ENCODE results near the gene PLOD3. TPM values are rescaled to one million over a fixed set of nuclear protein-coding genes. Genes with fewer than 3 reads are reported as not detected.

Gene PLOD3
- total RNA-seq, 1 experiment from 2014 or later, result 48.3 TPM

DNA sequence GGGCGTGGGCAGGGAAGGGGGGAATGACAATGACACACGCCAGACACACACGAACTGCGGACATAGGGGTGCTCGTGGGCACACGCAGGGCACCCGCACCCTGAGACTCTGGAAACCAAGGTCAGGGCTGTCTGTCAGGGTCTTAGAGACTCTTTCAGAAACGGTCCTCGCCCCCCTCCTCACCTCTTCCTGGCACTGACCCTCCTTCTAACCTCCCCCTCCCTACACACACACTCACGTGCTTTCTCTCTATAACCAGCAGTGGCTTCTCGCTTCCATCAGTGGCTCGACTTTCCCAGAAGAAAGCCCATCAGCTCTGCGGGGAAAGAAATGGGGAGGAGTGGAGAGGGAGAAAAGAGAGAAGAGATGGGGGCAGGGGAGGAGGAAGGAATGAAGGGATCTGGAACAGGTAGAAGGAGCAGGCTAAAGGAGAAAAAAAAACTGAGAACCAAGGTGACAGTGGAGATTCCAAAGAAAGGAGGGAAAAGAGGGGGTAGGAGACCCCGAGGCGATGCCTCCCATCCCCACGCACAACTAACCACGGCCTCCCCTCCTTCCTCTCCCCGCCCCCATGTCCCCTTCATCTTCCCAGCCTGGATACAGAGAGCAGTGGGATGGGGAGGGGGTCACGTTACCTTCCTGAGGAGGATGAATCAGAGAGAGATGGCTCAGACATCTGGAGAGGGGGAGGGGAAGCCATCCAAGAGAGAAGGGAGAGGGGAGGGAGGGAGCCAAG, 50.3 kb downstream of the PLOD3 start (continued):
- TF ChIP-seq, protein P1, sequence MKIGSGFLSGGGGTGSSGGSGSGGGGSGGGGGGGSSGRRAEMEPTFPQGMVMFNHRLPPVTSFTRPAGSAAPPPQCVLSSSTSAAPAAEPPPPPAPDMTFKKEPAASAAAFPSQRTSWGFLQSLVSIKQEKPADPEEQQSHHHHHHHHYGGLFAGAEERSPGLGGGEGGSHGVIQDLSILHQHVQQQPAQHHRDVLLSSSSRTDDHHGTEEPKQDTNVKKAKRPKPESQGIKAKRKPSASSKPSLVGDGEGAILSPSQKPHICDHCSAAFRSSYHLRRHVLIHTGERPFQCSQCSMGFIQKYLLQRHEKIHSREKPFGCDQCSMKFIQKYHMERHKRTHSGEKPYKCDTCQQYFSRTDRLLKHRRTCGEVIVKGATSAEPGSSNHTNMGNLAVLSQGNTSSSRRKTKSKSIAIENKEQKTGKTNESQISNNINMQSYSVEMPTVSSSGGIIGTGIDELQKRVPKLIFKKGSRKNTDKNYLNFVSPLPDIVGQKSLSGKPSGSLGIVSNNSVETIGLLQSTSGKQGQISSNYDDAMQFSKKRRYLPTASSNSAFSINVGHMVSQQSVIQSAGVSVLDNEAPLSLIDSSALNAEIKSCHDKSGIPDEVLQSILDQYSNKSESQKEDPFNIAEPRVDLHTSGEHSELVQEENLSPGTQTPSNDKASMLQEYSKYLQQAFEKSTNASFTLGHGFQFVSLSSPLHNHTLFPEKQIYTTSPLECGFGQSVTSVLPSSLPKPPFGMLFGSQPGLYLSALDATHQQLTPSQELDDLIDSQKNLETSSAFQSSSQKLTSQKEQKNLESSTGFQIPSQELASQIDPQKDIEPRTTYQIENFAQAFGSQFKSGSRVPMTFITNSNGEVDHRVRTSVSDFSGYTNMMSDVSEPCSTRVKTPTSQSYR (CRISPR knock-in tag; IDR thresholded peaks at IDR 0.05), result peak; percentile 91
- TF ChIP-seq RORB (CRISPR knock-in tag; IDR thresholded peaks at IDR 0.05) (no peak), SP1 (CRISPR knock-in tag; conservative IDR thresholded peaks at IDR 0.05) (no peak; the same call in 1 of the 2 replicates), ETV6 (CRISPR knock-in tag; IDR thresholded peaks at IDR 0.05) (no peak), ZNF423 (CRISPR knock-in tag; IDR thresholded peaks at IDR 0.05) (no peak)
- TF ChIP-seq, protein P2, sequence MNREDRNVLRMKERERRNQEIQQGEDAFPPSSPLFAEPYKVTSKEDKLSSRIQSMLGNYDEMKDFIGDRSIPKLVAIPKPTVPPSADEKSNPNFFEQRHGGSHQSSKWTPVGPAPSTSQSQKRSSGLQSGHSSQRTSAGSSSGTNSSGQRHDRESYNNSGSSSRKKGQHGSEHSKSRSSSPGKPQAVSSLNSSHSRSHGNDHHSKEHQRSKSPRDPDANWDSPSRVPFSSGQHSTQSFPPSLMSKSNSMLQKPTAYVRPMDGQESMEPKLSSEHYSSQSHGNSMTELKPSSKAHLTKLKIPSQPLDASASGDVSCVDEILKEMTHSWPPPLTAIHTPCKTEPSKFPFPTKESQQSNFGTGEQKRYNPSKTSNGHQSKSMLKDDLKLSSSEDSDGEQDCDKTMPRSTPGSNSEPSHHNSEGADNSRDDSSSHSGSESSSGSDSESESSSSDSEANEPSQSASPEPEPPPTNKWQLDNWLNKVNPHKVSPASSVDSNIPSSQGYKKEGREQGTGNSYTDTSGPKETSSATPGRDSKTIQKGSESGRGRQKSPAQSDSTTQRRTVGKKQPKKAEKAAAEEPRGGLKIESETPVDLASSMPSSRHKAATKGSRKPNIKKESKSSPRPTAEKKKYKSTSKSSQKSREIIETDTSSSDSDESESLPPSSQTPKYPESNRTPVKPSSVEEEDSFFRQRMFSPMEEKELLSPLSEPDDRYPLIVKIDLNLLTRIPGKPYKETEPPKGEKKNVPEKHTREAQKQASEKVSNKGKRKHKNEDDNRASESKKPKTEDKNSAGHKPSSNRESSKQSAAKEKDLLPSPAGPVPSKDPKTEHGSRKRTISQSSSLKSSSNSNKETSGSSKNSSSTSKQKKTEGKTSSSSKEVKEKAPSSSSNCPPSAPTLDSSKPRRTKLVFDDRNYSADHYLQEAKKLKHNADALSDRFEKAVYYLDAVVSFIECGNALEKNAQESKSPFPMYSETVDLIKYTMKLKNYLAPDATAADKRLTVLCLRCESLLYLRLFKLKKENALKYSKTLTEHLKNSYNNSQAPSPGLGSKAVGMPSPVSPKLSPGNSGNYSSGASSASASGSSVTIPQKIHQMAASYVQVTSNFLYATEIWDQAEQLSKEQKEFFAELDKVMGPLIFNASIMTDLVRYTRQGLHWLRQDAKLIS (CRISPR knock-in tag; IDR thresholded peaks at IDR 0.05; ENCODE audit: borderline replicate concordance), result no peak
- TF ChIP-seq, protein P3, sequence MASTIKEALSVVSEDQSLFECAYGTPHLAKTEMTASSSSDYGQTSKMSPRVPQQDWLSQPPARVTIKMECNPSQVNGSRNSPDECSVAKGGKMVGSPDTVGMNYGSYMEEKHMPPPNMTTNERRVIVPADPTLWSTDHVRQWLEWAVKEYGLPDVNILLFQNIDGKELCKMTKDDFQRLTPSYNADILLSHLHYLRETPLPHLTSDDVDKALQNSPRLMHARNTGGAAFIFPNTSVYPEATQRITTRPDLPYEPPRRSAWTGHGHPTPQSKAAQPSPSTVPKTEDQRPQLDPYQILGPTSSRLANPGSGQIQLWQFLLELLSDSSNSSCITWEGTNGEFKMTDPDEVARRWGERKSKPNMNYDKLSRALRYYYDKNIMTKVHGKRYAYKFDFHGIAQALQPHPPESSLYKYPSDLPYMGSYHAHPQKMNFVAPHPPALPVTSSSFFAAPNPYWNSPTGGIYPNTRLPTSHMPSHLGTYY (CRISPR knock-in tag; IDR thresholded peaks at IDR 0.05), result no peak
- TF ChIP-seq, protein P4, sequence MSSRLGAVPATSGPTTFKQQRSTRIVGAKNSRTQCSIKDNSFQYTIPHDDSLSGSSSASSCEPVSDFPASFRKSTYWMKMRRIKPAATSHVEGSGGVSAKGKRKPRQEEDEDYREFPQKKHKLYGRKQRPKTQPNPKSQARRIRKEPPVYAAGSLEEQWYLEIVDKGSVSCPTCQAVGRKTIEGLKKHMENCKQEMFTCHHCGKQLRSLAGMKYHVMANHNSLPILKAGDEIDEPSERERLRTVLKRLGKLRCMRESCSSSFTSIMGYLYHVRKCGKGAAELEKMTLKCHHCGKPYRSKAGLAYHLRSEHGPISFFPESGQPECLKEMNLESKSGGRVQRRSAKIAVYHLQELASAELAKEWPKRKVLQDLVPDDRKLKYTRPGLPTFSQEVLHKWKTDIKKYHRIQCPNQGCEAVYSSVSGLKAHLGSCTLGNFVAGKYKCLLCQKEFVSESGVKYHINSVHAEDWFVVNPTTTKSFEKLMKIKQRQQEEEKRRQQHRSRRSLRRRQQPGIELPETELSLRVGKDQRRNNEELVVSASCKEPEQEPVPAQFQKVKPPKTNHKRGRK (CRISPR knock-in tag; IDR thresholded peaks at IDR 0.05; ENCODE audit: borderline replicate concordance), result peak; percentile 59; the same call in 1 of the 2 replicates
- TF ChIP-seq, protein P5, sequence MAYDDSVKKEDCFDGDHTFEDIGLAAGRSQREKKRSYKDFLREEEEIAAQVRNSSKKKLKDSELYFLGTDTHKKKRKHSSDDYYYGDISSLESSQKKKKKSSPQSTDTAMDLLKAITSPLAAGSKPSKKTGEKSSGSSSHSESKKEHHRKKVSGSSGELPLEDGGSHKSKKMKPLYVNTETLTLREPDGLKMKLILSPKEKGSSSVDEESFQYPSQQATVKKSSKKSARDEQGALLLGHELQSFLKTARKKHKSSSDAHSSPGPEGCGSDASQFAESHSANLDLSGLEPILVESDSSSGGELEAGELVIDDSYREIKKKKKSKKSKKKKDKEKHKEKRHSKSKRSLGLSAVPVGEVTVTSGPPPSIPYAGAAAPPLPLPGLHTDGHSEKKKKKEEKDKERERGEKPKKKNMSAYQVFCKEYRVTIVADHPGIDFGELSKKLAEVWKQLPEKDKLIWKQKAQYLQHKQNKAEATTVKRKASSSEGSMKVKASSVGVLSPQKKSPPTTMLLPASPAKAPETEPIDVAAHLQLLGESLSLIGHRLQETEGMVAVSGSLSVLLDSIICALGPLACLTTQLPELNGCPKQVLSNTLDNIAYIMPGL (CRISPR knock-in tag; IDR thresholded peaks at IDR 0.05), result no peak

DNA sequence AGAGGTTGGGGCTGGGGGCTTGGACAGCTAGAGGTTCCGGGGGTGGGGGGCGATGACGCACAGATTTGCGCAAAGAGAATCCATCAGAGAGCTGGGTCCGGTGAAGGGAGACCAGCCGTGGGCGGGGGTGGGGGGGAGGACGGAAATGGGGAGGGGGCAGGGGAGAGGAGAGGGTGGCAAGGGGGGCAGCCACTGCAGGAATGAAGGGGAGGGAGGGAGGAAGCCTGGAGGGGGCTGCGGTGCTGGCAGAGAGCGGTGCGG, 50.8 kb downstream of the PLOD3 start:
- DNase-seq (ENCODE audit: low spot score), result no peak
- H3K4me1 Mint-ChIP-seq, result peaks cover 66% of the 10 kb centered on the region
- no peaks in the 10 kb centered on the region for H3K9me3 Mint-ChIP-seq
- H3K36me3 Mint-ChIP-seq, result no peaks in the 10 kb centered on the region
- ChIA-PET POLR2A (interaction anchor here (0.7 to 1.5 kb wide), 2 partner anchors 14 to 23 kb away, joined by 4 to 5 read pairs; no protein-coding TSS in a partner anchor), CTCF (interaction anchor here (1.0 to 9.0 kb wide), 4 partner anchors 10 to 51 kb away, joined by 5 to 103 read pairs (median 24); partner anchors contain the start of genes PLOD3 and ZNHIT1)
- H3K27ac Mint-ChIP-seq, result no peak overlapping the region
- peak overlapping the region; percentile 81 for H3K4me3 Mint-ChIP-seq
- H3K27me3 Mint-ChIP-seq (ENCODE audit: low read depth), result peaks cover 80% of the 10 kb centered on the region
- no peak for ATAC-seq
- TF ChIP-seq, protein P3 (CRISPR knock-in tag; IDR thresholded peaks at IDR 0.05), result no peak
- no peak for TF ChIP-seq NFATC4 (CRISPR knock-in tag; IDR thresholded peaks at IDR 0.05)
- TF ChIP-seq, protein P6, sequence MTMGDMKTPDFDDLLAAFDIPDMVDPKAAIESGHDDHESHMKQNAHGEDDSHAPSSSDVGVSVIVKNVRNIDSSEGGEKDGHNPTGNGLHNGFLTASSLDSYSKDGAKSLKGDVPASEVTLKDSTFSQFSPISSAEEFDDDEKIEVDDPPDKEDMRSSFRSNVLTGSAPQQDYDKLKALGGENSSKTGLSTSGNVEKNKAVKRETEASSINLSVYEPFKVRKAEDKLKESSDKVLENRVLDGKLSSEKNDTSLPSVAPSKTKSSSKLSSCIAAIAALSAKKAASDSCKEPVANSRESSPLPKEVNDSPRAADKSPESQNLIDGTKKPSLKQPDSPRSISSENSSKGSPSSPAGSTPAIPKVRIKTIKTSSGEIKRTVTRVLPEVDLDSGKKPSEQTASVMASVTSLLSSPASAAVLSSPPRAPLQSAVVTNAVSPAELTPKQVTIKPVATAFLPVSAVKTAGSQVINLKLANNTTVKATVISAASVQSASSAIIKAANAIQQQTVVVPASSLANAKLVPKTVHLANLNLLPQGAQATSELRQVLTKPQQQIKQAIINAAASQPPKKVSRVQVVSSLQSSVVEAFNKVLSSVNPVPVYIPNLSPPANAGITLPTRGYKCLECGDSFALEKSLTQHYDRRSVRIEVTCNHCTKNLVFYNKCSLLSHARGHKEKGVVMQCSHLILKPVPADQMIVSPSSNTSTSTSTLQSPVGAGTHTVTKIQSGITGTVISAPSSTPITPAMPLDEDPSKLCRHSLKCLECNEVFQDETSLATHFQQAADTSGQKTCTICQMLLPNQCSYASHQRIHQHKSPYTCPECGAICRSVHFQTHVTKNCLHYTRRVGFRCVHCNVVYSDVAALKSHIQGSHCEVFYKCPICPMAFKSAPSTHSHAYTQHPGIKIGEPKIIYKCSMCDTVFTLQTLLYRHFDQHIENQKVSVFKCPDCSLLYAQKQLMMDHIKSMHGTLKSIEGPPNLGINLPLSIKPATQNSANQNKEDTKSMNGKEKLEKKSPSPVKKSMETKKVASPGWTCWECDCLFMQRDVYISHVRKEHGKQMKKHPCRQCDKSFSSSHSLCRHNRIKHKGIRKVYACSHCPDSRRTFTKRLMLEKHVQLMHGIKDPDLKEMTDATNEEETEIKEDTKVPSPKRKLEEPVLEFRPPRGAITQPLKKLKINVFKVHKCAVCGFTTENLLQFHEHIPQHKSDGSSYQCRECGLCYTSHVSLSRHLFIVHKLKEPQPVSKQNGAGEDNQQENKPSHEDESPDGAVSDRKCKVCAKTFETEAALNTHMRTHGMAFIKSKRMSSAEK (CRISPR knock-in tag; IDR thresholded peaks at IDR 0.05; ENCODE audit: borderline replicate concordance), result no peak
- TF ChIP-seq, protein P7, sequence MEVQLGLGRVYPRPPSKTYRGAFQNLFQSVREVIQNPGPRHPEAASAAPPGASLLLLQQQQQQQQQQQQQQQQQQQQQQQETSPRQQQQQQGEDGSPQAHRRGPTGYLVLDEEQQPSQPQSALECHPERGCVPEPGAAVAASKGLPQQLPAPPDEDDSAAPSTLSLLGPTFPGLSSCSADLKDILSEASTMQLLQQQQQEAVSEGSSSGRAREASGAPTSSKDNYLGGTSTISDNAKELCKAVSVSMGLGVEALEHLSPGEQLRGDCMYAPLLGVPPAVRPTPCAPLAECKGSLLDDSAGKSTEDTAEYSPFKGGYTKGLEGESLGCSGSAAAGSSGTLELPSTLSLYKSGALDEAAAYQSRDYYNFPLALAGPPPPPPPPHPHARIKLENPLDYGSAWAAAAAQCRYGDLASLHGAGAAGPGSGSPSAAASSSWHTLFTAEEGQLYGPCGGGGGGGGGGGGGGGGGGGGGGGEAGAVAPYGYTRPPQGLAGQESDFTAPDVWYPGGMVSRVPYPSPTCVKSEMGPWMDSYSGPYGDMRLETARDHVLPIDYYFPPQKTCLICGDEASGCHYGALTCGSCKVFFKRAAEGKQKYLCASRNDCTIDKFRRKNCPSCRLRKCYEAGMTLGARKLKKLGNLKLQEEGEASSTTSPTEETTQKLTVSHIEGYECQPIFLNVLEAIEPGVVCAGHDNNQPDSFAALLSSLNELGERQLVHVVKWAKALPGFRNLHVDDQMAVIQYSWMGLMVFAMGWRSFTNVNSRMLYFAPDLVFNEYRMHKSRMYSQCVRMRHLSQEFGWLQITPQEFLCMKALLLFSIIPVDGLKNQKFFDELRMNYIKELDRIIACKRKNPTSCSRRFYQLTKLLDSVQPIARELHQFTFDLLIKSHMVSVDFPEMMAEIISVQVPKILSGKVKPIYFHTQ (CRISPR knock-in tag; IDR thresholded peaks at IDR 0.05), result no peak

Data from WTC11 (cell line).